CD4-positive, alpha-beta T cell (primary cell): Measurements from ENCODE around the gene KSR2. TPM values are rescaled to one million over a fixed set of nuclear protein-coding genes. Genes with fewer than 3 reads are reported as not detected.

Source experiments
- ATAC-seq: fragments of 200-7000 bp; cut with Tn5 transposase; one replicate; pipeline ENCODE4 v1.10.0; 2022; ENCODE audit warnings: mild to moderate bottlenecking; ENCODE audit not compliant: poor library complexity
- CTCF ChIA-PET: fragments of 350-600 bp; sonication (Branson Sonifier 250); formaldehyde crosslinking; loops from one replicate; lab custom pipeline; 2021; ENCODE audit warnings: antibody characterized with exemption, inconsistent platforms; lab: Charles Lee
- POLR2A ChIA-PET: fragments of 350-600 bp; sonication (Branson Sonifier 250); formaldehyde crosslinking; loops from one replicate; lab custom pipeline; 2021; ENCODE audit warnings: antibody characterized with exemption, inconsistent platforms; lab: Charles Lee
- DNase-seq, 14 experiments: peaks; one replicate each; pipeline ENCODE4 v3.0.0-alpha.2; 2013 to 2020; ENCODE audit warnings: mixed read lengths in 2 of 14
- H3K27ac ChIP-seq, 2 donors: one replicate each; pipeline versions ENCODE4 v1.5.1 to v1.7.0; 2013; ENCODE audit warnings: low read length in 2 of 2, low read depth in 1 of 2, mild to moderate bottlenecking in 1 of 2
- H3K27me3 ChIP-seq, 2 experiments: 1 replicate in 1 of 2; 2 replicates in 1 of 2; pipeline versions ENCODE4 v1.6.1 to v1.7.0; 2013; ENCODE audit warnings: low read length in 2 of 2, control low read depth in 1 of 2, mild to moderate bottlenecking in 1 of 2, moderate library complexity in 1 of 2; ENCODE audit not compliant: insufficient read depth in 2 of 2, control insufficient read depth in 1 of 2
- H3K36me3 ChIP-seq: one replicate; pipeline ENCODE4 v1.6.1; 2013; ENCODE audit warnings: low read length, control low read depth; ENCODE audit not compliant: insufficient read depth
- H3K4me1 ChIP-seq: one replicate; pipeline ENCODE4 v1.6.1; 2013; ENCODE audit warnings: low read length, control low read depth; ENCODE audit not compliant: insufficient read depth
- H3K4me3 ChIP-seq: one replicate; pipeline ENCODE4 v1.5.1; 2013; ENCODE audit warnings: mild to moderate bottlenecking, low read length, moderate library complexity
- H3K9me3 ChIP-seq, 2 experiments: 1 replicate in 1 of 2; 2 replicates in 1 of 2; pipeline versions ENCODE4 v1.6.1 to v1.7.0; 2013; ENCODE audit warnings: low read length in 2 of 2, mild to moderate bottlenecking in 2 of 2, control low read depth in 1 of 2, moderate library complexity in 1 of 2; ENCODE audit not compliant: control insufficient read depth in 1 of 2, insufficient read depth in 1 of 2
- H3K27ac Mint-ChIP-seq: one replicate; pipeline ENCODE4 v1.8.0; 2020; ENCODE audit warnings: mixed read lengths
- H3K27me3 Mint-ChIP-seq: one replicate; pipeline ENCODE4 v1.8.0; 2021; ENCODE audit warnings: mixed read lengths
- H3K36me3 Mint-ChIP-seq: one replicate; pipeline ENCODE4 v1.8.0; 2021; ENCODE audit warnings: low read depth, mixed read lengths
- H3K4me1 Mint-ChIP-seq: one replicate; pipeline ENCODE4 v1.8.0; 2021; ENCODE audit warnings: low read depth, mixed read lengths
- H3K4me3 Mint-ChIP-seq: one replicate; pipeline ENCODE4 v1.8.0; 2020; ENCODE audit warnings: mild to moderate bottlenecking, mixed read lengths
- H3K9me3 Mint-ChIP-seq: one replicate; pipeline ENCODE4 v1.8.0; 2020; ENCODE audit warnings: mixed read lengths
- CTCF ChIP-seq: fragments of 200-600 bp; IDR thresholded peaks from one replicate; pipeline ENCODE4 v1.8.0; 2022; ENCODE audit warnings: antibody characterized with exemption, mild to moderate bottlenecking
- intact Hi-C, 2 experiments: fragments of 100-400 bp; cut with DNase I in 1 of 2; cut with micrococcal nuclease in 1 of 2; formaldehyde crosslinking; loops; one replicate each; pipeline versions ENCODE4 v1.15.1 to v1.9.0; 2023 to 2025; cut with DNase I, micrococcal nuclease
- total RNA-seq, 174 experiments: library from RNA in 2 of 174; stranded (reverse) in 2 of 174; gene quantifications; one replicate each; pipeline ENCODE4 v1.2.3 and lab custom pipeline; 2021 to 2026

The KSR2 gene
- total RNA-seq, 2 experiments from 2014 or later: 0.05 to 0.17 TPM

DNA sequence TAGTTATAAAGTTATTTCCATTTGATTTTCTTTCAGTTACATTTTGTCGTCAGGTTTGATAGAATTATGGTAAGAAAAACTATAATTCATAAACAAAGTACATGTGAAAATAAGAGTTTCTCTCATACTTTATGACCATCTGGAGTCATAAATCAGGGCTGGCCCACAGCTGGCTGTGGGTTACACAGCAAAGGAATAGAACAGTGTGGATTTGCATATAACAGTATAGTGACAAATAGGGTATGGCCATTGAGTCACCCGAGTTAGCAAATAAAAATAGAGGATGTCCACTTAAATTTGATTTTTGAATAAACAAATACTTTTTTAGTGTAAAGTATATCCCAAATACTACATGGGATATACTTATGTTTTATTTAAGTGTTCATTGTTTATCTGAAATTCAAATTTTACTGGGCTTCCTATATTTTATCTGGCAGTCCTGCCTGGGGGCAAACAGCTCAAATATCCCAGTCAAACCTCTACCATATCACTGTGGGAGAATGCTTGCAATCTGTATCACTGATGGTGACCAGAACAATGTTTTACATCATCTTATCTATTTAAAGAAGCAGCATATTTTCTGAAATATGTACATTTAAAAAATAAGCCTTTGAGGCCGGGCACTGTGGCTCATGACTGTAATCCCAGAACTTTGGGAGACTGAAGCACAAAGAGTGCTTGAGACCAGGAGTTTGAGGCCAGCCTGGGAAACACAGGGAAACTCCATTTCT is 65.5 kb downstream of the KSR2 start:
- Histone ChIP-seq H3K4me1 (peaks cover 2% of the 10 kb centered on the region), H3K9me3 (peaks cover 0 to 6% of the 10 kb centered on the region in 2 experiments), H3K27me3 (no peaks in the 10 kb centered on the region), H3K36me3 (no peaks in the 10 kb centered on the region), H3K27ac (no peak overlapping the region), H3K4me3 (no peak overlapping the region)
- H3K9me3 Mint-ChIP-seq: no peaks in the 10 kb centered on the region
- no peak overlapping the region for H3K4me3 Mint-ChIP-seq
- H3K36me3 Mint-ChIP-seq: no peaks in the 10 kb centered on the region
- POLR2A ChIA-PET: no interaction called here
- H3K27me3 Mint-ChIP-seq: no peaks in the 10 kb centered on the region
- intact Hi-C loops: no loop called here
- H3K27ac Mint-ChIP-seq: no peak overlapping the region
- no peaks in the 10 kb centered on the region for H3K4me1 Mint-ChIP-seq
- DNase-seq (no peak), ATAC-seq (no peak)
- CTCF ChIA-PET: no interaction called here
- TF ChIP-seq CTCF: no peak

GRCh38 chr12:117901631-117902030 is 67.2 kb downstream of the KSR2 start:
- DNase-seq: no peak
- Mint-ChIP-seq H3K27me3 (peaks cover 4% of the 10 kb centered on the region), H3K4me3 (no peak overlapping the region), H3K9me3 (peaks cover 3% of the 10 kb centered on the region), H3K27ac (no peak overlapping the region), H3K36me3 (no peaks in the 10 kb centered on the region), H3K4me1 (no peaks in the 10 kb centered on the region)
- Histone ChIP-seq H3K9me3 (peaks cover 0 to 6% of the 10 kb centered on the region in 2 experiments), H3K4me3 (no peak overlapping the region), H3K36me3 (no peaks in the 10 kb centered on the region), H3K4me1 (no peaks in the 10 kb centered on the region), H3K27me3 (no peaks in the 10 kb centered on the region), H3K27ac (no peak overlapping the region)
- ChIA-PET CTCF (no interaction called here), POLR2A (no interaction called here)
- ATAC-seq: no peak
- no peak for TF ChIP-seq CTCF
- intact Hi-C loops: no loop called here

GRCh38 chr12:117900561-117900960 is 68.2 kb downstream of the KSR2 start:
- ATAC-seq (no peak), DNase-seq (no peak)
- no peaks in the 10 kb centered on the region for H3K4me1 ChIP-seq
- no peaks in the 10 kb centered on the region for H3K4me1 Mint-ChIP-seq
- POLR2A ChIA-PET: no interaction called here
- H3K9me3 ChIP-seq: peaks cover 0 to 6% of the 10 kb centered on the region in 2 experiments
- H3K36me3 Mint-ChIP-seq: no peaks in the 10 kb centered on the region
- H3K27me3 ChIP-seq: no peaks in the 10 kb centered on the region
- no peak overlapping the region for H3K27ac ChIP-seq
- H3K9me3 Mint-ChIP-seq: peaks cover 5% of the 10 kb centered on the region
- intact Hi-C loops: no loop called here
- no peak overlapping the region for H3K4me3 Mint-ChIP-seq
- H3K27me3 Mint-ChIP-seq: peaks cover 4% of the 10 kb centered on the region
- CTCF ChIA-PET: no interaction called here
- H3K27ac Mint-ChIP-seq: no peak overlapping the region
- H3K4me3 ChIP-seq: no peak overlapping the region
- H3K36me3 ChIP-seq: no peaks in the 10 kb centered on the region
- TF ChIP-seq CTCF: no peak
